AG04449 (cell line): ENCODE data around the gene MINDY2.
"Not testable (repeated sequence)": the region's sequence is repeated elsewhere in the genome, so short reads cannot be mapped to it uniquely, and the experiment has no call there.

ENCODE experiments used
- CTCF ChIA-PET: fragments of 350-600 bp; formaldehyde crosslinking; extraction: SDS; loops from one replicate; lab custom pipeline; 2021; ENCODE audit warnings: antibody characterized with exemption; lab: Yijun Ruan, JAX
- POLR2A ChIA-PET: fragments of 400-600, 350-600 bp; formaldehyde crosslinking; extraction: SDS; loops from one replicate; lab custom pipeline; 2020; ENCODE audit warnings: antibody characterized with exemption, inconsistent platforms; lab: Yijun Ruan, JAX
- DNase-seq: peaks from one replicate; pipeline ENCODE4 v3.0.0-alpha.2; 2010; ENCODE audit warnings: low read depth, low spot score
- H3K4me3 ChIP-seq: 2 replicates; pipeline ENCODE4 v1.5.1; 2011; ENCODE audit warnings: low read depth, mild to moderate bottlenecking, control low read depth, low read length
- TF ChIP-seq, protein P1 (sequence below): IDR thresholded peaks from one replicate; pipeline ENCODE4 v1.5.1; 2011; ENCODE audit warnings: mild to moderate bottlenecking, moderate library complexity, low read length, control low read depth, inconsistent platforms; ENCODE audit not compliant: insufficient read depth; ENCODE audit errors: missing control alignments

MINDY2 gene

DNA sequence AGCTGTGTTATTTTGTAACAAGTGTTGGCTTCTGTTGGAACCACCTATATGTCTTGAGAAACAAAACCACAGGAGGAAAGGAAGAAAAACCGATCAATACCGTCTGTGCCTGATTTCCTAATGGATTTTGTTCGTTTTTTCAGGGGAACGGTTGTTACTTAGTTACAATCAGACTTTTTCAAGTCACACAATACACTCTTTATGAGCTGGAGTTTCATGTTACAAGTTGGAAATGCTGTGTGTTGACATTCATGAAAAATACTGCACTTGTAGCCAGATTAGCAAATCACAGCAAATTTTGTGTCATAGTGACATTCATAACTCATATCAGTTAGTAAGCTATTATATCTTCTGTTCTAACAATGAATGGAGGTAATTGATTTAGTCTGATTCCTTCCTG, 83.5 kb downstream of the MINDY2 start:
- no peak for DNase-seq
- TF ChIP-seq, protein P1, sequence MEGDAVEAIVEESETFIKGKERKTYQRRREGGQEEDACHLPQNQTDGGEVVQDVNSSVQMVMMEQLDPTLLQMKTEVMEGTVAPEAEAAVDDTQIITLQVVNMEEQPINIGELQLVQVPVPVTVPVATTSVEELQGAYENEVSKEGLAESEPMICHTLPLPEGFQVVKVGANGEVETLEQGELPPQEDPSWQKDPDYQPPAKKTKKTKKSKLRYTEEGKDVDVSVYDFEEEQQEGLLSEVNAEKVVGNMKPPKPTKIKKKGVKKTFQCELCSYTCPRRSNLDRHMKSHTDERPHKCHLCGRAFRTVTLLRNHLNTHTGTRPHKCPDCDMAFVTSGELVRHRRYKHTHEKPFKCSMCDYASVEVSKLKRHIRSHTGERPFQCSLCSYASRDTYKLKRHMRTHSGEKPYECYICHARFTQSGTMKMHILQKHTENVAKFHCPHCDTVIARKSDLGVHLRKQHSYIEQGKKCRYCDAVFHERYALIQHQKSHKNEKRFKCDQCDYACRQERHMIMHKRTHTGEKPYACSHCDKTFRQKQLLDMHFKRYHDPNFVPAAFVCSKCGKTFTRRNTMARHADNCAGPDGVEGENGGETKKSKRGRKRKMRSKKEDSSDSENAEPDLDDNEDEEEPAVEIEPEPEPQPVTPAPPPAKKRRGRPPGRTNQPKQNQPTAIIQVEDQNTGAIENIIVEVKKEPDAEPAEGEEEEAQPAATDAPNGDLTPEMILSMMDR = no peak
- ChIA-PET POLR2A (no interaction called here), CTCF (interaction anchor here (0.9 to 1.1 kb wide), 2 partner anchors 15 to 19 kb away, joined by 3 read pairs; no protein-coding TSS in a partner anchor)
- H3K4me3 ChIP-seq = no peak overlapping the region

DNA sequence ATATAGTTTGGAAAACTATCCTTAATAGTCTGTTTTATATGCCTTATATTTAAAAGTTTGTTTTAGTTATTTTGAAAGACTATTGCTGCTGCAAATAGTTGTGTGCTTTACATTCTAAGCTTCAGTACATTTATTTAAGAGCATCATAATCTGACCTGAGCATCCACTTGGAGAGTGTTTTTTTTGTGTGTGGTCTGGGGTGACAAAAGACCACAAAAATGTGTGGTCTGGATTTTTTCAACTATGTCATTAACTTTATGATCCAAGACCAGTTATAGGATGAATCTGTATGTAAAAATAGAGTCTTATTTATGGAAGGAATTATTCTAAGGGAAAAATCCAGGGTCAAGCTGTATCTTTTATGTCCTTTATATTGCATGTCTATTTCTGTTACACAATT, 85.0 kb downstream of the MINDY2 start:
- POLR2A ChIA-PET = no interaction called here
- TF ChIP-seq, protein P1 = no peak

DNA sequence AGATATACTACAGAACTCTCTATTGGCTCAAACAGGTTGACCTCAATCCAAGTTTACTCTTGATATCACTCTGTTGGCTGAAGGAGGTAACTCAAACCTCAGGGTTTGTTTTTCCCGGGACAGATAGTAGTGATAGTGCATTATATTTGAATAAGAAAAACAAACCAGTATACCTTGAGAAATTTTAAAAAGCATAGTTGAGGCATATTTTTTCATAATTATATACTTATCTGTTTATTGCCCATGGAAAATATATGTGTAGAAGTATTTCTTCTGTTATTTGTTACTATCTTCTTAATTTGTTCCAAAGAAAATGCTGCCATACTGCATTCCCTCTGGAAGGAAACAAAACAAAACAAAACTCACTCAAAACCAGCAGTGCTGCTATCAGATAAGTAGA, 85.5 kb downstream of the MINDY2 start:
- H3K4me3 ChIP-seq, POLR2A ChIA-PET, CTCF ChIA-PET, DNase-seq: not testable (repeated sequence)

More for the DNA sequence above, 85.0 kb downstream of the MINDY2 start:
- H3K4me3 ChIP-seq = no peak overlapping the region
- CTCF ChIA-PET = no interaction called here
- DNase-seq = peak; percentile 83

DNA sequence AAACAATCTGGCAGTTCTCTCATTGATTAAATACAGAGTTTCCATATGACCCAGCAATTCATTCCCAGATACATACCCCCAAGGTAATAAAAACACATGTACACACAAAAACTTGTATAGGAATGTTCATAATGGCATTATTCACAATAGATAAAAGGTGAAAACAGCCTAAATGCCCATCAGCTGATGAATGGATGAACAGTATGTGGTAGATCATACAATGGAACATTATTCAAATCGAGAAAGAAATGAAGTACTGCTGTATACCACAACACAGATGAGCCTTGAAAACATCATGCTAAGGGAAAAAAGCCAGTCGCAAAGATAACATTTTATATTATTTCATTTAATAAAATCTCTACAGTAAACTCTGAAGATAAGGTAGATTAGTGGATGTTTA, 91.2 kb downstream of the MINDY2 start:
- ChIA-PET CTCF (interaction anchor here (1.2 kb wide), 1 partner anchor 10 kb away, joined by 4 read pairs; no protein-coding TSS in a partner anchor), POLR2A (no interaction called here)
- no peak for DNase-seq
- TF ChIP-seq, protein P1 = no peak
- no peak overlapping the region for H3K4me3 ChIP-seq

DNA sequence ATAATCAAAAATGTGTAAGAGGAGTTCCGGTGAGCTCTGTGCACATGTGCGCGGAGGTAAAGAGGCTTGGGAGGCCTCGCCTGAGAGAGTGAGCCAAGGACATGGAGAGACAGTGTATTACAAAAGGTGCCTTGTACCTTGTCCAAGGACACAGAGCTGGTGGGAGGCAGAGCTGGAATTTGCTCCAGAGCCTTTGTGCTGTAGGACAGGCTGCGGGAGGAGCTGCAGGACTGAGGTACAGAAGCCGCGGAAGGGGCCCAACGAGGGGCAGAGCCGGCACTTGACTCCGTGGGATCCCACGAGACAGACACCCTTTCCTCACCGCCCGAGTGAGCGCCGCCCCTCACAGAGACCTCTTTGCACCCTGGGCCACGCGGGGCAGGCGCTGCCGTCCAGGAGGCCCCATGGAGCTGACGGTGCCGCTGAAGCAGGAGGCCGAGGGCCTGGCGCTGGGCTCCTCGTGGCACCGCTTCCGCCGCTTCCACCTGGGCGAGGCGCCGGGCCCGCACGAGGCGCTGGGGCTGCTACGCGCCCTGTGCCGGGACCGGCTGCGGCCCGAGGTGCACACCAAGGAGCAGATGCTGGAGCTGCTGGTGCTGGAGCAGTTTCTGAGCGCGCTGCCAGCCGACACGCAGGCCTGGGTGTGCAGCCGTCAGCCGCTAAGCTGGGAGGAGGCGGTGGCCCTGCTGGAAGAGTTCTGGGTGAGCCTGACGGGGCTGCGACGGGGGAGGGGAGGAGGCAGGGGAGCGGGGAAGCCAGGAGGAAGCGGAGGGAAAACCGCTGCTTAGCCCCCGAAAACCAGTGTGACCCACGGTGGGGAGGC, 93.7 kb downstream of the MINDY2 start:
- no peak overlapping the region for H3K4me3 ChIP-seq
- TF ChIP-seq, protein P1 = no peak
- no peak for DNase-seq
- ChIA-PET CTCF (no interaction called here), POLR2A (no interaction called here)

DNA sequence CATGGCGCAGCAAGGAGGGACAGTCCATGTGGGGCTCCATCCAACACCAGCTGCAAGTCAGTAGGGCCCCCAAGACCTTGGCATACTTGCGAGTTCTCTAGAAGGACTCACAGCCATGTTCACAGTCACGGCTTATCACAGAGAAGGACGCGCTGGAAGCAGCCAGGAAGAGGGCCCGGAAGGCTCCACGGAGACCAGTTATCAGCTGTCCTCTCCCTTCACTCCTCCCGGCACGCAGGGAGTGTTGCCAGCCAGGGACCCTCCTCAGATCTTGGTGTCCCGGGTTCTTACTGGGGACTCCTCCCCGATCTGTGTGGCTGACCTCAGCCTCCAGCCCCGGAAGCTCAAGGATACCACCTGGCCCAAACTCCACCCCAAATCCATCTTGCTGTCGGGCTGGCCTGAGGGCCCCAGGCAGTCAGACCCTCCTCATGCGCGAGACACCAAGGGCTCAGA, 94.4 kb downstream of the MINDY2 start:
- no peak overlapping the region for H3K4me3 ChIP-seq
- TF ChIP-seq, protein P1 = no peak
- CTCF ChIA-PET = no interaction called here
- DNase-seq = no peak
- POLR2A ChIA-PET = no interaction called here
